GM12892 (cell line): ENCODE data around the gene SHROOM3.

Experiments
- POLR2A ChIP-seq: IDR thresholded peaks from 2 replicates; pipeline ENCODE4 v1.6.1; 2011; ENCODE audit warnings: low read depth, low read length, control low read depth
- TAF1 ChIP-seq: IDR thresholded peaks from 2 replicates; pipeline ENCODE4 v1.6.1; 2011; ENCODE audit warnings: low read depth, mild to moderate bottlenecking, control low read depth, low read length, borderline replicate concordance

DNA sequence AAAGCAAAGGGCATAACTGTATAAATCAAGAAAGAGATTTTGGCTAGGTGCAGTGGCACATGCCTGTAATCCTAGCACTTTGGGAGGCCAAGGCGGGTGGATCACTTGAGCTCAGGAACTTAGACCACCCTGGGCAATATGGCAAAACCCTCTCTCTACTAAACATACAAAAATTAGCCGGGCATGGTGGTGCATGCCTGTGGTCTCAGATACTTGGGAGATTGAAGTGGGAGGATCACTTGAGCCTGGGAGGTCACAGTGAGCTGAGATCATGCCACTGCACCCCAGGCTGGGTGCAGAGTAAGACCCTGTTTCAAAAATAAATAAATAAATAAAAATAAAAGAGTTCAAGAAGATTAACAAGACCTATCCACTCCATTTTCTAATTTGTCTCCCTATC lies 235.6 kb downstream of the SHROOM3 start:
- TF ChIP-seq TAF1 (no peak), POLR2A (no peak)
